ENCODE data around the gene KBTBD13.
"Not testable (repeated sequence)": the region's sequence is repeated elsewhere in the genome, so short reads cannot be mapped to it uniquely, and the experiment has no call there.

The KBTBD13 gene

DNA sequence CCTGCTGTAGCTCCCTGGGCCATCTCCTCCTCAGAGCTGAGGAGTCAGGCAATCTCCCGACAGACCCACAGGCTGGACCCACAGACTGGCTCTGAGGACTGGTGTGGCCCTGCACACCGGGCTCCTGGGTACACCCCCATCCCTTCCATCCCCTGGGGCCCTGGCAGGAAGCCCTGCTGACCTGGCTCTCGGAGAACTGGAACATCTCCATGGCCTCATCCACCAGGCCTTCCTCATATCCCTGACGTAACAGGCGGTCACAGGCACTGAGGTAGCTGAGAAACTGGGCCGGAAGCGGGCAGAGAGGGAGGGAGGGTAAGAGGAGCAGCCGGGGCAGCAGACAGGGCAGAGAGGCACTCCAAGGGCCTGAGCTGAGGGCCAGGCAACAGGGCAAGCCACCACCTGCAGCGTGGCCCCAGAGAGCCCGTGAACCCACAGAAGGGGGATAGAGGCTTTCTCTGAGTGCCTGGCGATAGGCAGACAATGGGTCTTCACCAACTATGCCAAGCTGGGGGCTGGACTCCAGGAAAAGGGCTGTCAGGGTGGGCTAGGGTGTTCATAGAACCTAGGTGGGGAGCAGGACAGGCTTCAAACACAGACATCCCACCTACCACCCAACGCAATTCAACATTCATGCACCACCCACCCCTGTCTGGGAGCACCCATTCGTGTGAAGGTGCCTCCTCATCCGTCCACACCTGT, 17.9 kb downstream of the KBTBD13 start:
- no peaks in the 10 kb centered on the region for H3K27me3 ChIP-seq (ENCODE audit: control insufficient read depth in 5 of 5, insufficient read depth in 4 of 5, low read length in 5 of 5)
- peaks cover 2 to 17% (median 14%) of the 10 kb centered on the region in 5 donors for H3K4me1 ChIP-seq (ENCODE audit: control insufficient read depth in 5 of 5, insufficient read depth in 5 of 5, low read length in 5 of 5)
- H3K9ac ChIP-seq (ENCODE audit: low read length in 5 of 5): no peak overlapping the region
- no peaks in the 10 kb centered on the region for H3K9me3 ChIP-seq (ENCODE audit: control insufficient read depth in 5 of 5, low read length in 5 of 5)
- H3K27ac ChIP-seq (ENCODE audit: low read depth, low read length): no peak overlapping the region
- no peak overlapping the region for H3K4me3 ChIP-seq (ENCODE audit: low read depth in 1 of 5, low read length in 5 of 5)
- H3K36me3 ChIP-seq (ENCODE audit: control insufficient read depth in 5 of 5, insufficient read depth in 5 of 5, low read length in 5 of 5): peaks cover 8 to 35% (median 29%) of the 10 kb centered on the region in 5 donors

GRCh38 chr15:65095011-65095746, 18.6 kb downstream of the KBTBD13 start:
- H3K9me3 ChIP-seq (ENCODE audit: control insufficient read depth in 5 of 5, low read length in 5 of 5): no peaks in the 10 kb centered on the region
- H3K9ac ChIP-seq (ENCODE audit: low read length in 5 of 5): no peak overlapping the region
- peaks cover 2 to 14% (median 11%) of the 10 kb centered on the region in 5 donors for H3K4me1 ChIP-seq (ENCODE audit: control insufficient read depth in 5 of 5, insufficient read depth in 5 of 5, low read length in 5 of 5)
- H3K4me3 ChIP-seq (ENCODE audit: low read depth in 1 of 5, low read length in 5 of 5): no peak overlapping the region
- H3K36me3 ChIP-seq (ENCODE audit: control insufficient read depth in 5 of 5, insufficient read depth in 5 of 5, low read length in 5 of 5): peaks cover 8 to 42% (median 34%) of the 10 kb centered on the region in 5 donors
- no peaks in the 10 kb centered on the region for H3K27me3 ChIP-seq (ENCODE audit: control insufficient read depth in 5 of 5, insufficient read depth in 4 of 5, low read length in 5 of 5)
- H3K27ac ChIP-seq (ENCODE audit: low read depth, low read length): no peak overlapping the region

GRCh38 chr15:65095747-65096104, 19.2 kb downstream of the KBTBD13 start:
- H3K27ac ChIP-seq (ENCODE audit: low read depth, low read length): no peak overlapping the region

DNA sequence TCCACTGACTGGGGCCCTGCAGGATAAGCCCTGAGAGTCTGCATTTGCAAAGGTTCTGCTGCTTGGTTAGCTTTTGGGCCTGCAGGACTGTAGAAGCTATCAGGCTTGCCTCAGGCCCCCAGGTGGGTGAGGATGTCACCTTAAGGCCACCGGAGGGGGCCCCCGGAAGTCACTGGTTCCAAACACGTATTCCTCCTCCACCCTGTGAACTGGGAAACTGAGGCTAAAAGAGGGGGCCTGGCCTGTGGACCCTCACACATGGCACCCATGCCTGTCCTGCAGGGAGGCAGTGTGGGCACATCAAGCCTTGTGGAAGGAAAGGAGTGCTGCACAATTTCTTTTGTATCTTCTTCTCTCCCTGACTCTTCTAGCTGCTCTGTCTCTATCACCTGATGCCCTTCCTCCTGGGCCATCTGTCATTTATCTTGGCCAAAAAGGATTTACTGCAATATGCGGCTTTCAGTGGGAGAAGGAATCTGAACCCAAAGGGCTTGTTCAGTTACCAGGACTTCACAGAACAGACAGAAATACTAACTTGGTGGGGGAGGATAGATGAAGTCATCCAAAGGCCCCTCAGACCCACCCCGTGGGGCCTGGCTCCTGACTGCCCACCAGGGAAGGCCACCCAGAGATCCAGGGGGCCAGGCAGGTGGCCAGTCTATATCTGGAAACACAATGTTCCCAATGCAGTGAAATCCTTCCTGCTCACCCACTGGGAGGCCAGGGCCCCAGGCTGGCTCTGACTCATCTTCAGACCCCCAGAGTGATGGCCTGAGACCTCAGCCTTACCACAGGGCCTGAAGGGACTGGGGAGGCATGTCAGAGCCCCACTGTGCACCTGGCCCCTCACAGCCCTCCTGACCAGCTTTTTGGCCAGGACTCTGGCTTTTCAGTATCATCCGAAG, 20.2 kb downstream of the KBTBD13 start:
- H3K4me3 ChIP-seq (ENCODE audit: low read depth in 1 of 5, low read length in 5 of 5): no peak overlapping the region
- no peaks in the 10 kb centered on the region for H3K27me3 ChIP-seq (ENCODE audit: control insufficient read depth in 5 of 5, insufficient read depth in 4 of 5, low read length in 5 of 5)
- peaks cover under 1 to 13% (median 9%) of the 10 kb centered on the region in 5 donors for H3K4me1 ChIP-seq (ENCODE audit: control insufficient read depth in 5 of 5, insufficient read depth in 5 of 5, low read length in 5 of 5)
- H3K27ac ChIP-seq (ENCODE audit: low read depth, low read length): no peak overlapping the region
- no peak overlapping the region for H3K9ac ChIP-seq (ENCODE audit: low read length in 5 of 5)
- no peaks in the 10 kb centered on the region for H3K9me3 ChIP-seq (ENCODE audit: control insufficient read depth in 5 of 5, low read length in 5 of 5)
- peaks cover 8 to 53% (median 44%) of the 10 kb centered on the region in 5 donors for H3K36me3 ChIP-seq (ENCODE audit: control insufficient read depth in 5 of 5, insufficient read depth in 5 of 5, low read length in 5 of 5)

More at GRCh38 chr15:65095747-65096104, 19.2 kb downstream of the KBTBD13 start:
- Histone ChIP-seq H3K9ac (ENCODE audit: low read length in 5 of 5) (no peak overlapping the region), H3K4me1 (ENCODE audit: control insufficient read depth in 5 of 5, insufficient read depth in 5 of 5, low read length in 5 of 5) (peaks cover 2 to 14% (median 11%) of the 10 kb centered on the region in 5 donors), H3K36me3 (ENCODE audit: control insufficient read depth in 5 of 5, insufficient read depth in 5 of 5, low read length in 5 of 5) (peaks cover 8 to 47% (median 38%) of the 10 kb centered on the region in 5 donors), H3K4me3 (ENCODE audit: low read depth in 1 of 5, low read length in 5 of 5) (no peak overlapping the region), H3K9me3 (ENCODE audit: control insufficient read depth in 5 of 5, low read length in 5 of 5) (no peaks in the 10 kb centered on the region), H3K27me3 (ENCODE audit: control insufficient read depth in 5 of 5, insufficient read depth in 4 of 5, low read length in 5 of 5) (no peaks in the 10 kb centered on the region)

- no peak overlapping the region for H3K4me3 ChIP-seq (ENCODE audit: low read depth in 1 of 5, low read length in 5 of 5)
- no peak overlapping the region for H3K9ac ChIP-seq (ENCODE audit: low read length in 5 of 5)
- no peak overlapping the region for H3K27ac ChIP-seq (ENCODE audit: low read depth, low read length)
- H3K4me1 ChIP-seq (ENCODE audit: control insufficient read depth in 5 of 5, insufficient read depth in 5 of 5, low read length in 5 of 5): peaks cover 0 to 5% (median 0%) of the 10 kb centered on the region in 5 donors
- H3K27me3 ChIP-seq (ENCODE audit: control insufficient read depth in 5 of 5, insufficient read depth in 4 of 5, low read length in 5 of 5): no peaks in the 10 kb centered on the region
- H3K9me3 ChIP-seq (ENCODE audit: control insufficient read depth in 5 of 5, low read length in 5 of 5): no peaks in the 10 kb centered on the region
- peaks cover 8 to 58% (median 47%) of the 10 kb centered on the region in 5 donors for H3K36me3 ChIP-seq (ENCODE audit: control insufficient read depth in 5 of 5, insufficient read depth in 5 of 5, low read length in 5 of 5)
Measured at GRCh38 chr15:65097651-65098263, 21.2 kb downstream of the KBTBD13 start.

GRCh38 chr15:65099336-65099735, 22.8 kb downstream of the KBTBD13 start:
- Histone ChIP-seq H3K9ac (ENCODE audit: low read length in 5 of 5) (no peak overlapping the region), H3K9me3 (ENCODE audit: control insufficient read depth in 5 of 5, low read length in 5 of 5) (no peaks in the 10 kb centered on the region), H3K36me3 (ENCODE audit: control insufficient read depth in 5 of 5, insufficient read depth in 5 of 5, low read length in 5 of 5) (peaks cover 8 to 60% (median 47%) of the 10 kb centered on the region in 5 donors), H3K4me1 (ENCODE audit: control insufficient read depth in 5 of 5, insufficient read depth in 5 of 5, low read length in 5 of 5) (peaks cover 0 to 5% (median 0%) of the 10 kb centered on the region in 5 donors), H3K27ac (ENCODE audit: low read depth, low read length) (no peak overlapping the region), H3K4me3 (ENCODE audit: low read depth in 1 of 5, low read length in 5 of 5) (no peak overlapping the region), H3K27me3 (ENCODE audit: control insufficient read depth in 5 of 5, insufficient read depth in 4 of 5, low read length in 5 of 5) (no peaks in the 10 kb centered on the region)

- not testable (repeated sequence) for H3K4me3 ChIP-seq (ENCODE audit: low read depth in 1 of 5, low read length in 5 of 5); H3K9ac ChIP-seq (ENCODE audit: low read length in 5 of 5); H3K27me3 ChIP-seq (ENCODE audit: control insufficient read depth in 5 of 5, insufficient read depth in 4 of 5, low read length in 5 of 5); H3K27ac ChIP-seq (ENCODE audit: low read depth, low read length); H3K9me3 ChIP-seq (ENCODE audit: control insufficient read depth in 5 of 5, low read length in 5 of 5); H3K4me1 ChIP-seq (ENCODE audit: control insufficient read depth in 5 of 5, insufficient read depth in 5 of 5, low read length in 5 of 5)
- H3K36me3 ChIP-seq (ENCODE audit: control insufficient read depth in 5 of 5, insufficient read depth in 5 of 5, low read length in 5 of 5): peaks cover 8 to 62% (median 47%) of the 10 kb centered on the region in 5 donors
Measured at GRCh38 chr15:65099801-65100200, 23.3 kb downstream of the KBTBD13 start.

DNA sequence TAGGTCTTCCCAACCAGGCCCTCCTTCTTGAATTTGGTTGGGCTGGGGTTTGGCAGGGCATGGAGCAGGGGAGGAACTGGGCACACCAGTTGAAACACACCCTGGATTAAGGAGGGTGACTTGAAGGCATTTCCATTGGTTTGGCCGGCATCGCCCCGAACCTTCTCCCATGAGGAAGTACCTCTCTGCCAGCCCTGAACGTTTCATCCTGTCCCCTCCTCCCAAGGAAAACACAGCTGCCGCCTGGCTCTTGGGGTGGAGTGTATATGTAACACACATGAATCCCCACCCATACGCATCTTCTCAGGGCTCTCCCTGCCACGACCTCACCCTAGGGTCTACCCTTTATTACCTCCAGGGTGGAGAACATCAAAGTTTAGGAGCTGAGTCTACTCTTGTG, 23.9 kb downstream of the KBTBD13 start:
- H3K9me3 ChIP-seq (ENCODE audit: control insufficient read depth in 5 of 5, low read length in 5 of 5): no peaks in the 10 kb centered on the region
- peaks cover 8 to 68% (median 53%) of the 10 kb centered on the region in 5 donors for H3K36me3 ChIP-seq (ENCODE audit: control insufficient read depth in 5 of 5, insufficient read depth in 5 of 5, low read length in 5 of 5)
- no peaks in the 10 kb centered on the region for H3K27me3 ChIP-seq (ENCODE audit: control insufficient read depth in 5 of 5, insufficient read depth in 4 of 5, low read length in 5 of 5)
- H3K9ac ChIP-seq (ENCODE audit: low read length in 5 of 5): no peak overlapping the region
- peaks cover 0 to 5% (median 0%) of the 10 kb centered on the region in 5 donors for H3K4me1 ChIP-seq (ENCODE audit: control insufficient read depth in 5 of 5, insufficient read depth in 5 of 5, low read length in 5 of 5)
- no peak overlapping the region for H3K4me3 ChIP-seq (ENCODE audit: low read depth in 1 of 5, low read length in 5 of 5)
- no peak overlapping the region for H3K27ac ChIP-seq (ENCODE audit: low read depth, low read length)

GRCh38 chr15:65101411-65101890, 24.9 kb downstream of the KBTBD13 start:
- H3K36me3 ChIP-seq (ENCODE audit: control insufficient read depth in 5 of 5, insufficient read depth in 5 of 5, low read length in 5 of 5): peaks cover 8 to 78% (median 57%) of the 10 kb centered on the region in 5 donors

More at GRCh38 chr15:65101411-65101890, 24.9 kb downstream of the KBTBD13 start:
- Histone ChIP-seq H3K4me1 (ENCODE audit: control insufficient read depth in 5 of 5, insufficient read depth in 5 of 5, low read length in 5 of 5) (peaks cover 0 to 5% (median 0%) of the 10 kb centered on the region in 5 donors), H3K27me3 (ENCODE audit: control insufficient read depth in 5 of 5, insufficient read depth in 4 of 5, low read length in 5 of 5) (no peaks in the 10 kb centered on the region), H3K27ac (ENCODE audit: low read depth, low read length) (no peak overlapping the region), H3K9ac (ENCODE audit: low read length in 5 of 5) (no peak overlapping the region), H3K9me3 (ENCODE audit: control insufficient read depth in 5 of 5, low read length in 5 of 5) (no peaks in the 10 kb centered on the region), H3K4me3 (ENCODE audit: low read depth in 1 of 5, low read length in 5 of 5) (no peak overlapping the region)

All from subcutaneous abdominal adipose tissue (tissue), 5 donors.